Stimulated activated CD4-positive, alpha-beta T cell treated with anti-CD3 and anti-CD28 coated beads, Interleukin-1b, Interleukin-23, amount 100 ng/mL, for 4 hours (primary cell): ENCODE data around the gene TMEM178B.

Experiments used
- DNase-seq, 2 donors: peaks; one replicate each; pipeline ENCODE4 v3.0.0-alpha.2; 2020; ENCODE audit warnings: low read depth in 2 of 2

The TMEM178B gene

GRCh38 chr7:141263983-141264382 is 190.1 kb downstream of the TMEM178B start:
- no peak for DNase-seq

GRCh38 chr7:141264511-141264910 is 190.6 kb downstream of the TMEM178B start:
- DNase-seq, result no peak

- DNase-seq, result no peak
Observed at GRCh38 chr7:141265668-141266067, 191.8 kb downstream of the TMEM178B start.

- no peak for DNase-seq
Observed at GRCh38 chr7:141268614-141269013, 194.8 kb downstream of the TMEM178B start.

DNA sequence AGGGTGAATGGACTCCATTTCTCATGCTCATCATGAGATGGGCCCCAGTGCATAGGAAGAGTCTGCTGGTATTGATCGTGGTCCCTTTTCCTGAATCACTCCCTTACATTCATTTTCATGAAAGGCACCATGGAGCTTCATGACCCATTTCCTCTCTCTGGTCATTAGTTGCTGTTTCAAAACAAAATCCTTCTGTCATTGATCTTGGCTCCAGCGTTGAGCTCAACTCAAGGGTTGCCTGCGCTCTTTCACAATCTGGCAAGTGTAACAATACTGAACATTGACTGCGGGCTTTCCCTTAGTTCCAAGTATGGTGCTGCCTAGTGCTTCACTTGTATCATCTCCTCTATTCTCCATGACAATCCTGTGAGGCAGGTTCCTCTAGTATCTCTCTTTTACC is 197.6 kb downstream of the TMEM178B start:
- DNase-seq, result no peak

DNA sequence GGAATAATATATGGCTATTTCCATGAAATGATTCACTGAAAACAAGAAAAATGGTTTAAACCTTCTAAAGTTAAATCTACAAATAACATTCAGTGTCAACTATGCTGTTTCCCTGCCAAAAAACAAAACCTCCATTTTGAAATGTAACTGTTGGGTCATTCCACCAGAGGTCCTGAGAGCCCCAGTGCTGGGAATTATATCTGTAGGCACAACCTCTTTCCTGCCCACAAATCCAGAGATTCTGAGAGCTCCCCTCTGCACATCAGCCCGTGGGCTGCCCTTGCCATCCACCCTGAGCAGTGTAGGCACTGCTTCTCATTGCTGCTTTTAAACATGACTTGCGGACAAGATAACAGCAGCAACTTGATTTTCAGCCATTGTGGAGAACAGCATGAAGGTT is 198.6 kb downstream of the TMEM178B start:
- no peak for DNase-seq

DNA sequence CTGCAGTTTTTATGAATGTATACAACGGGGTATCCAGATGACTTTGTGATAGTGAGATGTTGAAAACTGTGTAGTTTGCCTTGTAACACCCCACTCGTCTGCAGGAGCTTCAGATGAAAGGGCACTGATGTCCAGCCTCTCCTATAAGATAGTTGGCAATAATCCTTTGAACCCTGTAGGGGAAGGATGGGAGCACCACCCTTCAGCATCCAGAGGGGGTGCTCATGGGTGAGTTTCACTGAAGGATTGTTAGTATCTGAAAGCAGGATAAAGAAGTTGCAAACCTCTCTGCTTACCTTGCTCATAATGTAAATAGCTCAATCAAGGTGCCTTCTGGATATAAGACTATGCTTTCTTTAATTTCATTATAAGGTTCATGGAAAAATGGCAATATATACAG is 201.5 kb downstream of the TMEM178B start:
- DNase-seq, result no peak

DNA sequence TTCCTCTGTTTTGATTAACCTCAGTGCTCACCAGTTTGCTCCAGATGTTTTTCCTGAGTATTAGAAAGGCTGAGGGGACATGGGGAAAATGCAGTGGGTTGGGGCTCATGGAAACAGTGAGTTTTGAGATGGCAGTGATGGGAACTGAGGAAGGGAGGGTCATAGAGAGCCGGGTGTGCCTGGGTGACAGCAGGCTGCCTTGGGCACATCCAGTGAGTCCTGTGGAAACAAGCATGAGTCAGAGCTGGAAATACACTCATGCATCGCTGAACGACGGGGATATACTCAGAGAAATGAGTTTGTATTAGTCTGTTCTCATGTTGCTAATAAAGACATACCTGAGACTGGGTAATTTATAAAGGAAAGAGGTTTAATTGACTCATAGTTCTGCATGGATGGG is 202.2 kb downstream of the TMEM178B start:
- DNase-seq, result no peak

DNA sequence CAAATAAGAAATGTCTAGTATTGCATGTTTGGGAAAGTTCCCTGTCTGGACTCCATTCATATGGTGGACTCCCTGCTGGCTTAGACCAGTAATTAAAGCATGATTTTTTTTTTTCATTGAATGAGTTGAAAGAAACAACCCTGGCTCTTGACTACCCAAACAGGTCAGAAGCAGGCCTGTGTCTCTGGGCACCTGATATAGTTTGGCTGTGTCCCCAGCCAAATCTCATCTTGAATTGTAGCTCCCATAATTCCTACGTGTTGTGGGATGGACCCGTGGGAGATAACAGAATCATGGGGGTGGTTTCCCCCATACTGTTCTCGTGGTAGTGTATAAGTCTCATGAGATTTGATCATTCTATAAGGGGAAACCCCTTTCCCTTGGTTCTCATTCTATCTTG is 206.2 kb downstream of the TMEM178B start:
- no peak for DNase-seq

- no peak for DNase-seq
Observed at GRCh38 chr7:141281311-141281710, 207.4 kb downstream of the TMEM178B start.

GRCh38 chr7:141286522-141286921 is 212.7 kb downstream of the TMEM178B start:
- no peak for DNase-seq

- no peak for DNase-seq
Observed at GRCh38 chr7:141287936-141288335, 214.1 kb downstream of the TMEM178B start.

DNA sequence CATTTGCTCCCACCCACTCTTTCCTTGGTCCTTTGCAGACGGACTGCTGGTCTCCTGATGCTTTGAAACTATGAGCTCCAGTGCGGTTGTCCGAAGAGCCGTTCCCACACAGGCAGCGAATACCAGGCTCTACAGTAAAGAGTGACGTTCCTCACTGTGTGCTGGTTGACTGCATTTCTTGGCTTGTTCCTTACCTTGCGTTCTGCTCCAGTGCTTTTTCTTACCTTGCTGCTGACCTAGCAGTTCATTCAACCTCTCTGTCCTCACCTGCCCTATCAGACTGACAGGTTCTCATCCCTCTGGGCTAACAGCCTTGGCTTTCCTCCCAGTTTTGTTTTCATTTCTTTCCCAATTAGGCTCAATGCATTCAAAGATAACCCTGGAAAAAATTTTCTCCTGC is 214.8 kb downstream of the TMEM178B start:
- DNase-seq, result no peak

DNA sequence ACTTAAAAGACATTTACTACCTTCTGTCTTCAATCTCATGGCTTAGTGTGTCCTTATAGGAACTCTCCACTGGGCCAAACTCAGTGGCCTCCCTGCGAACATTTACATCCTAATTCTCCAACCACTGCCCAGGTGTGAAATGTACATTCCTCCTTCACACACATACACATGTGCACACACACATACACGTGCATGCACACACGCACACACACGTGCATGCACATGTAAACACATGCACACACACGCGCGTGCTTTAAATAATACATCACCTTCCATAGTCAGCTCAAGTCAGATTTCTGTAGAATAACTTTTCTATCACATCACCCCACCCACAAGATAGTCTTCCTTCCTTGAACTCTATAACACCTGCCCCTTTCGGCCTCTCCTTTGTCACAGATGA is 216.5 kb downstream of the TMEM178B start:
- no peak for DNase-seq

- DNase-seq, result no peak
Observed at GRCh38 chr7:141290973-141291372, 217.1 kb downstream of the TMEM178B start.

DNA sequence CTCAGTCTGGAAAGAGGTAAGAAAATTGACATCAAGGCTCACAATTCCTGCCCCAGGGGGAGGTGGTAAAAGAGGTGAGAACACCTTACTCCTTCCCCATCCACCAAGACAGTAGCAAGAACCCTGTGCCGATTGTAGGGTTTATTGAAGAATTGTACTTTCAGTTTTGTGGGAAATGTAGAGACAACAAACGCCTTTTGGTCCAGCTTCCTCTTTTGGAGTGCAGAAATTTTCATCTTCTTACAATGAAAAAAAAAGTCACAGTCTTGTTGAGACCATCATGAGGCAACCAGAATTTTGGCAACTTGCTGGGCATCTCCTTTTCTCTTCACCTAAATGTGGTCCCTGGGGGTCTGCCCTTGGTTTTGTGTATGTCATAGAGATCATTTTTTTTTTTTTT is 217.7 kb downstream of the TMEM178B start:
- no peak for DNase-seq

- no peak for DNase-seq
Observed at GRCh38 chr7:141294143-141294829, 220.4 kb downstream of the TMEM178B start.

DNA sequence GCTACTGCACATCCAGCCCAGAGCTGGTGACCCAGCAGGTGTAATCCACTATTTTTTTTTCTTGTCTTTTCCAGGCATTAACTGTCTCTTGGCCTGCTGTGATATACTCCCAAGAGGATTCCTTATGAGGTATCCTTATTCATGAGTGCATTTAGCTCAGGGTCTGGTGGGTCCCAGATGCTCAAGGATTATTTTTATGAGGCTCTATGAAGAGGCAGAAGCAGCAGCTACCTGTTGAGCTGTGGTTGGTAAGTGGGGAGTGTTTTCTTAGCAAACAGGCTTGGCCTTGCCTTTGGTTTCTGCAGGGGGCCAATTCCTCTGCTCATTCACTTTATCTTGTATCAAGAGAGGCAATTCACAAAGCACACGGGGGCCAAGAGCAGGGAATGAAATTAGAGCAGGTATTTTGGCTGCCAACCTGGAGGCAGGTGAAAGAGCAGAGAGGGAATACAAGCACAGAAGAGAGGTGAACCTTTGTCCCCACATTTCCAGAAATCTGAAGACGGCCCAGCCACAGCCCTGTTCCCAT is 221.6 kb downstream of the TMEM178B start:
- no peak for DNase-seq

DNA sequence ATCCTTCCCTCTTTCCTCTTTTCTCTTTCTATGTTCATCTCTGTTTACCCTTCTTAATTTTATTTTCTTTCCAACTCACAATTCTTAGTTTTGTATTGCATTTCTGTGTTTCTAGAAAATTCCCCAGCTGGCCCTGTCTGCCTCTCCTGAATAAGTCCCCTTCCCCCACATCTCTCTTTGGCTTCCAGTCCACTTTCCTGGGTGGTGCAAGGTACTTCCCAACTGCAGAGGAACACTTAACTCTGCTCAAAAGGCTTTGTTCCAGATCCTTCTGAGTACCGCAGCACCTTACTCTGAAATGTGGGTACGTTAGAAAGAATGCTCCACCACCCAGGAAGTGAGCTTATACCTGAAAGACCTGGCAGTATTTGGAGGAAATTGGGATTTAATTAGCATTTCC is 227.0 kb downstream of the TMEM178B start:
- no peak for DNase-seq

- DNase-seq, result no peak
Observed at GRCh38 chr7:141301544-141301943, 227.7 kb downstream of the TMEM178B start.

DNA sequence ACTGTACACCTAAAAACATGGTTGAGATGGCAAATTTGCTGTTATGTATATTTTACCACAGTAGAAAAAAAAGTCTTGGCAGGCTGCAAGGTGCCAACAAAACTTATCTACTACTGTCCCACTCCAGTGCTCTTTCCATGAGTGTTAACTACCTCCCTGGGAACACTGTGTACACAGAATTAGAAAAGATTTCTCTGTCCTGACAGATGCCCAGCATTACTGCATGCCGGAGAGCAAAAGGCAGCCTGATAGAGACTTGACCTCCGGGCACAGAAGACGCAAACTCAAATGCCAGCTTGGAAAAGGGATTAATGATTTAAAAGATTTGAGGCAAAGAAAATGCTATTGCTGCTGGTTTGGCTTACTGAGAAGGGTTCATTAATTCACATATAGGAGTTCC is 228.8 kb downstream of the TMEM178B start:
- no peak for DNase-seq

DNA sequence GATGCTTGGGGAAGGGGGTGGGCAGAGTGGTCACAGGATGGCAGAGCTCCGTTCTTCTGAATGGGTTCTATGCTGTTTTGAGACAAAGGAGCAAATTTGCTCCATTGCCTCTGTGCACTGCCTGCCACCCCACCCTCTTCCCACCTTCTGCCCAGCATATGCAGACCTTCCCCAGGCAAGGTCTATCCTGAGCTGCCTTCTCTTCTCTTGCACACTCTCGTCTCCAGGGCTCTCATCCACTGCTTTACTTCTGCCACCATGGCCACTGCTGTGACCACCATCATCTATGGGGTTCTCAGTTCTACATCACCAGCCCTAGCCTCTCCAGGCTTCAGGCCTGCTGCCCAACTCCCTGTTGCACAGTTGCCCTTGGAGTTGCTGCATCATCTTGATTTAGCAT is 230.4 kb downstream of the TMEM178B start:
- no peak for DNase-seq

- no peak for DNase-seq
Observed at GRCh38 chr7:141306081-141306480, 232.2 kb downstream of the TMEM178B start.

- no peak for DNase-seq
Observed at GRCh38 chr7:141312395-141312794, 238.5 kb downstream of the TMEM178B start.
